Stimulated activated naive CD8-positive, alpha-beta T cell treated with anti-CD3 and anti-CD28 coated beads, Interleukin-15, amount 100 ng/mL, for 72 hours (primary cell): ENCODE measurements around the gene MYCN.
"Not testable (repeated sequence)": the region's sequence is repeated elsewhere in the genome, so short reads cannot be mapped to it uniquely, and the experiment has no call there.

Source experiments
- ATAC-seq: fragments of 150-1000 bp; cut with Tn5 transposase; 2 replicates; pipeline ENCODE4 v1.10.0; 2021; ENCODE audit warnings: mild to moderate bottlenecking, moderate library complexity
- DNase-seq, 2 donors: peaks; one replicate each; pipeline ENCODE4 v3.0.0; 2021 to 2022
- H3K27ac Mint-ChIP-seq, 2 donors: one replicate each; pipeline ENCODE4 v1.8.0; 2022; ENCODE audit warnings: mild to moderate bottlenecking in 2 of 2, mixed read lengths in 2 of 2, moderate library complexity in 2 of 2
- H3K27me3 Mint-ChIP-seq: one replicate; pipeline ENCODE4 v1.8.0; 2022; ENCODE audit warnings: mixed read lengths
- H3K4me1 Mint-ChIP-seq: one replicate; pipeline ENCODE4 v1.8.0; 2022; ENCODE audit warnings: mild to moderate bottlenecking, mixed read lengths
- H3K4me3 Mint-ChIP-seq, 2 donors: one replicate each; pipeline ENCODE4 v1.8.0; 2022; ENCODE audit warnings: mild to moderate bottlenecking in 2 of 2, mixed read lengths in 2 of 2, moderate library complexity in 1 of 2
- H3K9me3 Mint-ChIP-seq, 2 donors: one replicate each; pipeline ENCODE4 v1.8.0; 2022; ENCODE audit warnings: mixed read lengths in 2 of 2

Gene MYCN

GRCh38 chr2:15918761-15919356, 21.5 kb upstream of the MYCN start:
- H3K27ac Mint-ChIP-seq, result no peak overlapping the region
- H3K4me1 Mint-ChIP-seq, result no peaks in the 10 kb centered on the region
- peaks cover 16% of the 10 kb centered on the region for H3K27me3 Mint-ChIP-seq
- no peak for DNase-seq
- no peaks in the 10 kb centered on the region for H3K9me3 Mint-ChIP-seq
- no peak for ATAC-seq
- no peak overlapping the region for H3K4me3 Mint-ChIP-seq

DNA sequence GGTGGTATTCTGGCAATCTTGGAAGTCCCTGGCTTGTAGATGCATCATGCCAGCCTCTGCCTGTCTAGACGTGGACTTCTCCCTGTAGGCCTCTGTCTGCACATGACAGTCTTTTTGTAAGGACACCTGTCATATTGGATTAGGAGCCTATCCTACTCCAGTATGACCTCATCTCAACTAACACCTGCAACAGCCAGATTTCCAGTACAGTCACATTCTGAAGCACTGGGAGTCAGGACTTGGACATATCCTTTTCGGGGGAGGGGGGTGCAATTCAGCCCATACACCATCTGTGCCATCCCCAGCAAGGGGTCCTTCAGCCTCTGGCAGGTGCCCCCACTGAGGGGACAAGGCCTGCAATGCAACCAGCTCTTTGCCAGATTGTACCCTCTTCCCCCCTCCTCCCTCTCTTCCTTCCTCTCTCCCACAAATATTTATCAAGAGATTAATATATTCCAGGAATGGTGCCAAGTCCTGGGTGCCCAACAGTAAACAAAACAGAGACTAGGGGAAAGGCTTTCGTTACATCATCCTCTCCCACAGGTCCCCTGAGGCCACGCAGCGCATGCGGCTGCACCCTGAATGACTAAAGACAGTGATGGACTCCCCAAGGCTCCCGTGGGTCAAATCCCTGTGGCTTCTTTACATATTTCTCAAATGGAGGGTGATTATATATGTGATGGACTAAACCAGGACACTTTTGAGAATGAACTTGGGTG, 20.5 kb upstream of the MYCN start:
- no peak for ATAC-seq
- Mint-ChIP-seq H3K27ac (no peak overlapping the region), H3K4me3 (no peak overlapping the region), H3K27me3 (peaks cover 16% of the 10 kb centered on the region), H3K9me3 (no peaks in the 10 kb centered on the region), H3K4me1 (no peaks in the 10 kb centered on the region)
- DNase-seq, result no peak

- Mint-ChIP-seq H3K4me3 (no peak overlapping the region), H3K27ac (no peak overlapping the region)
These were observed 19.7 kb upstream of the MYCN start for GRCh38 chr2:15920696-15921095.

GRCh38 chr2:15923597-15923996, 16.8 kb upstream of the MYCN start:
- no peak overlapping the region for H3K27ac Mint-ChIP-seq
- DNase-seq, result no peak
- peaks cover 16% of the 10 kb centered on the region for H3K27me3 Mint-ChIP-seq
- no peak overlapping the region for H3K4me3 Mint-ChIP-seq
- ATAC-seq, result no peak
- no peaks in the 10 kb centered on the region for H3K4me1 Mint-ChIP-seq
- H3K9me3 Mint-ChIP-seq, result no peaks in the 10 kb centered on the region

More at GRCh38 chr2:15920696-15921095, 19.7 kb upstream of the MYCN start:
- ATAC-seq, result no peak
- H3K27me3 Mint-ChIP-seq, result peaks cover 16% of the 10 kb centered on the region
- DNase-seq, result no peak
- H3K9me3 Mint-ChIP-seq, result no peaks in the 10 kb centered on the region
- no peaks in the 10 kb centered on the region for H3K4me1 Mint-ChIP-seq

DNA sequence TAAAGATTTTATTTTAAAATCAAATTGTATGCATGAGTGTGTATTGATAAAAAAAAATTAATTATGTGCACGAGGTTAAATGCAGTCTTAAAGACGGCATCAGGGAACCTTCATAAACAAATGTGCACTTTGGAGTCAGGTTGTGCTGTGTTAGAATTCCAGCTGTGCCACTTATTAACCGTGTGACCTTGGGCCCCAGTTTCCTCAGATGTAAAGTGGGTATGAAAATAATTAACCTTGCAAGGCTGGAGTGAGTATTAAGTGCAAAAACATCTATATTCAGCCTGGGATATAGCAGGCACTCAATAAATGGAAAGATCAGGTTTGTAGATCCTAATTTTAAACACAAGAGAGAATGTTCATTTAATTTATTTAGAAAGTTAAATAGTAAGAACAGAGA, 14.5 kb upstream of the MYCN start:
- Mint-ChIP-seq H3K27me3 (peaks cover under 1% of the 10 kb centered on the region), H3K9me3 (no peaks in the 10 kb centered on the region), H3K4me3 (no peak overlapping the region), H3K4me1 (no peaks in the 10 kb centered on the region), H3K27ac (no peak overlapping the region)
- DNase-seq (no peak), ATAC-seq (no peak)

DNA sequence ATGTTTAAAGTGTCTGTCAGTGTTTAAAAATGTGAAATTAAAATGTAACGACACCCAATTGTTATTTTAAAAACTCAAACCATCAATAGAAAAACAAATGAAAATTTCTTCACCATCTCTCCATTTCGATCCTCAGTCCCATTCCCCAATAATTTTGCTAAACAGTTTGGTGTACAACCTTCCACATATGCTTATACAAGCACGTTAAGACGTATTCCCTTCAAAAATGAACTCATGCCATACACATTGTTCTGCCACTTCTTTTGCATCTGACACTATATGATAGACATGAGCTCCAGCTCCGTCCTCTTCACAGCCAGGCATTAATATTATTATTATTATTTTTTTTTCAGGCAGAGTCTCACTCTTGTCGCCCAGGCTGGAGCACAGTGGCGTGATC, 14.1 kb upstream of the MYCN start:
- no peak for ATAC-seq
- Mint-ChIP-seq H3K27me3 (no peaks in the 10 kb centered on the region), H3K27ac (no peak overlapping the region), H3K9me3 (no peaks in the 10 kb centered on the region), H3K4me1 (no peaks in the 10 kb centered on the region), H3K4me3 (no peak overlapping the region)
- DNase-seq, result no peak

- Mint-ChIP-seq H3K27ac (peak overlapping the region in 1 of 2 donors; percentile 88), H3K4me3 (no peak overlapping the region), H3K27me3 (peaks cover 4% of the 10 kb centered on the region), H3K9me3 (no peaks in the 10 kb centered on the region), H3K4me1 (no peaks in the 10 kb centered on the region)
- ATAC-seq, result no peak
- no peak for DNase-seq
These were observed 12.7 kb upstream of the MYCN start for GRCh38 chr2:15927551-15928218.

DNA sequence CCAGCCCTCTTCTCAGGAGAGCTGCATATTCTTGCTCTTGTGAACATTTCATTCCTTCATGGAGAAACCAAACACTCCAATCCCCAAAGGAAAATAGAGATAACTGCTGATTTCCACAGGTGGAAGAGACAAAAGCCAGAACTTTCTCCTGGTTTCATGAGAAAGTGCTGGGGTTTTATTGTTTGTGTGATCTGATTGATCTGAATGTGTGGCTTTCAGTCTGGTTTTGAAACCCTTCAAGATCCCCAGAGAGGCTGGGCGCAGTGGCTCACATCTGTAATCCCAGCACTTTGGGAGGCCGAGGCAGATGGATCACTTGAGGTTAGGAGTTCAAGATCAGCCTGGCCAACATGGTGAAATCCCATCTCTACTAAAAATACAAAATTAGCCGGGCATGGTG, 11.3 kb upstream of the MYCN start:
- H3K27ac Mint-ChIP-seq, H3K4me1 Mint-ChIP-seq, ATAC-seq, H3K27me3 Mint-ChIP-seq, H3K9me3 Mint-ChIP-seq, DNase-seq, H3K4me3 Mint-ChIP-seq: not testable (repeated sequence)

DNA sequence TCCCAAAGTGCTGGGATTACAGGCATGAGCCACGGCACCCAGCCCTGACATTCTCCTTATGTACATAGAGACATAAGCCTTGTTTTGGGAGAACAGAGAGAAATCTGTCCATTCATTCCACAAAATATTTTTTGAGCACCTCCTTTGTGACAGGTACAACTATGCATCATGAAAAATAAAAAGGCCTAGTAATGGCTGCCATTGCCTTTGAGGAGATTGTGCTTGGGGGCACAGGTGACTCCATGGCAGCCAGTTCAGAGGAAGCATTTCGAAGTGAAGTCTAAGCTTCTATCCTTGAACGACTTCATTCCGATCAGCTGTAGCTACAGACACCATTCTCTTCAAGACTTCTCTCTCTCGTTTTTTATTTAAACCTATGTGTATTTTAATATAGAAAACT, 10.5 kb upstream of the MYCN start:
- Mint-ChIP-seq H3K27ac (no peak overlapping the region), H3K4me3 (no peak overlapping the region), H3K27me3 (peaks cover 9% of the 10 kb centered on the region), H3K9me3 (no peaks in the 10 kb centered on the region), H3K4me1 (no peaks in the 10 kb centered on the region)
- DNase-seq (no peak), ATAC-seq (no peak)

GRCh38 chr2:15930589-15931318, 9.6 kb upstream of the MYCN start:
- no peak overlapping the region for H3K4me3 Mint-ChIP-seq

GRCh38 chr2:15931319-15931890, 8.9 kb upstream of the MYCN start:
- no peak overlapping the region for H3K4me3 Mint-ChIP-seq
- no peaks in the 10 kb centered on the region for H3K4me1 Mint-ChIP-seq
- DNase-seq, result no peak
- no peak for ATAC-seq
- H3K27me3 Mint-ChIP-seq, result peaks cover 9% of the 10 kb centered on the region
- no peak overlapping the region for H3K27ac Mint-ChIP-seq
- no peaks in the 10 kb centered on the region for H3K9me3 Mint-ChIP-seq

More at GRCh38 chr2:15930589-15931318, 9.6 kb upstream of the MYCN start:
- Mint-ChIP-seq H3K4me1 (no peaks in the 10 kb centered on the region), H3K27ac (no peak overlapping the region), H3K9me3 (no peaks in the 10 kb centered on the region), H3K27me3 (peaks cover 9% of the 10 kb centered on the region)
- DNase-seq (no peak), ATAC-seq (no peak)

DNA sequence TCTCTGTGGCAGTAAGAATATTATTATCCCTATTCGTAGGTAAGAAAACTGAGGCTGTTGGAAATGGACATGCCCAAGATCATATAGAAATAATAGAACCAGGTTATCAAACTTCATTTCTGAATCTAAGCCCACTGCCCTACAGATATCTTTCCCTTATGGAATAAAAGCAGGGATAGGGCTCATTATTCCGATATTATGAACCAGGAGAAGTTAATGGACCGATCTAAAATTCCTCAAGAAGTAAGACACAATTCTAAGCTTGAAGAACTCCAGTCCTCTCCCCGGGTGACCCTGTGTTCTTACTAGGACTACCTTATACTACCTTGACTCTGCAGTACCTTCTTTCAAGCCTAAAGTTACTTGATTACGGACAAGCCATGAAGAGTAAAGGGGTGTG, 8.4 kb upstream of the MYCN start:
- Mint-ChIP-seq H3K9me3 (no peaks in the 10 kb centered on the region), H3K4me1 (no peaks in the 10 kb centered on the region), H3K27me3 (peaks cover 14% of the 10 kb centered on the region), H3K27ac (no peak overlapping the region), H3K4me3 (no peak overlapping the region)
- no peak for DNase-seq
- no peak for ATAC-seq

DNA sequence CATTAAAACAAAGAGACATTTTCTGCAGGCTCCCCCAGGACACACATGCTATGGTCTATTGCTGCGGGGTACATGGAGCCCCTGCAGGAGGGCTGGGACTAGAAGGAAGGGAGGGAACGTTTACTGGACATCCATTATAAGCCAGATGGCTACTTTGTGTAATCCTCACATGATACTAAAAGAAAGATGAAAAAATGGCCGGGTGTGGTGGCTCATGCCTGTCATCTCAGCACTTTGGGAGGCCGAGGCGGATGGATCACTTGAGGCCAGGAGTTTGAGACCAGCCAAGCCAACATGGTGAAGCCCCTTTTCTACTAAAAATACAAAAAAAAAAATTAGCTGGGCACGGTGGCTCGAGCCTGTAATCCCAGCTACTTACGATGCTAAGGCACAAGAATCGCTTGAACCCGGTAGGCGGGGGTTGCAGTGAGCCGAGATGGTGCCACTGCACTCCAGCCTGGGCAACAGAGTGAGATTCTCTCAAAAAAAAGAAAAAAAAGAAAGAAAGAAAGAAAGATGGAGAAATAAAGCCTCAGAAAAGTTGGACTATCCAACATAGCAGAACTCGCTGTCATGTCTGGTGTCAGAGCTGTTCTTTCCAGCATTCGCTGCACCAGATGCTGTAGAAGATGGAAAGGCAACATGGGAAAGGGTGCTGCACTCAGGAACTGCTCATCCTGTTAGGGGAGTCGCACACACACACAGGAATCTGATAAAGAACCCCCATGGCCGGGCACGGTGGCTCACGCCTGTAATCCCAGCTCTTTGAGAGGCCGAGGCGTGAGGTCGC, 7.8 kb upstream of the MYCN start:
- ATAC-seq (no peak), DNase-seq (no peak)
- no peak overlapping the region for H3K4me3 Mint-ChIP-seq
- no peaks in the 10 kb centered on the region for H3K9me3 Mint-ChIP-seq
- peaks cover 20% of the 10 kb centered on the region for H3K27me3 Mint-ChIP-seq
- H3K27ac Mint-ChIP-seq, result no peak overlapping the region
- no peaks in the 10 kb centered on the region for H3K4me1 Mint-ChIP-seq

DNA sequence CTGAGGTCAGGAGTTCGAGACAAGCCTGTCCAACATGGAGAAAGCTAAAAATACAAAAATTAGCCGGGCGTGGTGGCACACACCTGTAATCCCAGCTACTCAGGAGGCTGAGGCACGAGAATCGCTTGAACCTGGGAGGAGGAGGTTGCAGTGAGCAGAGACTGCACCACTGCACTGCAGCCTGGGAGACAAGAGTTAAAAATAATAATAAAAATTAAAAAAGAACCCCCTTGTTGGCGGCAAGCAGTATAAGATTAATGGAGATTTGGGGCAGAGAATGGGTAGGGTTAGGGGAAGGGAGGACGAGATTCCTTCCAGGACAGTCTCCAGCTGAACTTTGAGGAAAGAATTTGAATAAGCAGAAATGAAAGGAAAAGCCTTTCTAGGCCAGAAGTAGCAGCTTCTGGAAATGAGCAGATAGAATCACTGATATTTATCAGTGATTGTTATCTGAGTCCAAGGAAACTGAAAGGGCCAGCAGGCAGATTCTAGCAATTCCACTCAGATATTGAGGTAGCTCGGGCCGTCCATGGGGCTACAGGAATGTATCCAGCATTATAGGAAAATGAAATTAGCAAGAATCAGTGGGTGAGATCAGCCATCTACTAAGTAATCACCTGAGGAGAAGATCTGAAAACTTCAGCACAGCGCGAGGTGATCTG, 7.0 kb upstream of the MYCN start:
- DNase-seq, result no peak
- no peaks in the 10 kb centered on the region for H3K9me3 Mint-ChIP-seq
- no peak overlapping the region for H3K4me3 Mint-ChIP-seq
- no peaks in the 10 kb centered on the region for H3K4me1 Mint-ChIP-seq
- no peak for ATAC-seq
- peaks cover 28% of the 10 kb centered on the region for H3K27me3 Mint-ChIP-seq
- no peak overlapping the region for H3K27ac Mint-ChIP-seq
